WERI-Rb-1 (cell line): ENCODE data around the gene MYD88.

Source experiments
- DNase-seq: peaks from one replicate; pipeline ENCODE4 v3.0.0-alpha.2; 2020
- H3K27ac ChIP-seq: fragments of 250-450 bp; sonication (Bioruptor Pico); 2 replicates; pipeline ENCODE4 v1.5.1; 2020; ENCODE audit warnings: mild to moderate bottlenecking, moderate library complexity
- H3K27me3 ChIP-seq: fragments of 250-450 bp; sonication (Bioruptor Pico); 2 replicates; pipeline ENCODE4 v1.5.1; 2021; ENCODE audit warnings: mild to moderate bottlenecking, low read depth, moderate library complexity; ENCODE audit not compliant: insufficient read depth, severe bottlenecking
- H3K36me3 ChIP-seq: fragments of 250-450 bp; sonication (Bioruptor Pico); 2 replicates; pipeline ENCODE4 v1.5.1; 2020; ENCODE audit warnings: mild to moderate bottlenecking, moderate library complexity
- H3K4me3 ChIP-seq: 2 replicates; pipeline ENCODE4 v1.5.1; 2011; ENCODE audit warnings: low read depth, mild to moderate bottlenecking, control low read depth, low read length
- H3K9me3 ChIP-seq: fragments of 250-450 bp; sonication (Bioruptor Pico); 2 replicates; pipeline ENCODE4 v1.5.1; 2021; ENCODE audit warnings: mild to moderate bottlenecking, moderate library complexity; ENCODE audit not compliant: severe bottlenecking
- CTCF ChIP-seq: IDR thresholded peaks from 2 replicates; pipeline ENCODE4 v1.5.1; 2011; ENCODE audit warnings: low read depth, mild to moderate bottlenecking, control low read depth, inconsistent platforms, low read length

Gene MYD88

GRCh38 chr3:38118421-38119247 lies 19.8 kb upstream of the MYD88 start:
- TF ChIP-seq CTCF: no peak
- Histone ChIP-seq H3K4me3 (no peak overlapping the region), H3K36me3 (peaks cover 13% of the 10 kb centered on the region), H3K27me3 (no peaks in the 10 kb centered on the region), H3K9me3 (no peaks in the 10 kb centered on the region), H3K27ac (no peak overlapping the region)
- DNase-seq: no peak

GRCh38 chr3:38119248-38119544 lies 19.3 kb upstream of the MYD88 start:
- H3K27me3 ChIP-seq: no peaks in the 10 kb centered on the region
- no peaks in the 10 kb centered on the region for H3K9me3 ChIP-seq
- TF ChIP-seq CTCF: no peak
- DNase-seq: no peak
- H3K36me3 ChIP-seq: peaks cover 16% of the 10 kb centered on the region
- no peak overlapping the region for H3K4me3 ChIP-seq
- no peak overlapping the region for H3K27ac ChIP-seq

GRCh38 chr3:38119821-38120692 lies 18.4 kb upstream of the MYD88 start:
- H3K36me3 ChIP-seq: peaks cover 20% of the 10 kb centered on the region
- H3K9me3 ChIP-seq: no peaks in the 10 kb centered on the region
- TF ChIP-seq CTCF: no peak
- no peaks in the 10 kb centered on the region for H3K27me3 ChIP-seq
- no peak overlapping the region for H3K4me3 ChIP-seq
- H3K27ac ChIP-seq: no peak overlapping the region
- DNase-seq: no peak

GRCh38 chr3:38120693-38121450 lies 17.6 kb upstream of the MYD88 start:
- peaks cover 28% of the 10 kb centered on the region for H3K36me3 ChIP-seq
- no peak for DNase-seq
- H3K27ac ChIP-seq: no peak overlapping the region
- no peaks in the 10 kb centered on the region for H3K9me3 ChIP-seq
- H3K4me3 ChIP-seq: no peak overlapping the region
- H3K27me3 ChIP-seq: no peaks in the 10 kb centered on the region
- TF ChIP-seq CTCF: no peak

- Histone ChIP-seq H3K4me3 (no peak overlapping the region), H3K27ac (no peak overlapping the region), H3K27me3 (no peaks in the 10 kb centered on the region), H3K36me3 (peaks cover 34% of the 10 kb centered on the region), H3K9me3 (no peaks in the 10 kb centered on the region)
- no peak for TF ChIP-seq CTCF
- no peak for DNase-seq
Observed at GRCh38 chr3:38121451-38121831, 17.0 kb upstream of the MYD88 start.
